Heart left ventricle (tissue), 13 donors: ENCODE measurements around the gene HOOK2.

Experiments used
- POLR2A ChIP-seq, 2 donors: fragments of 450-650 bp; IDR thresholded peaks; one replicate each; pipeline ENCODE4 v1.6.1; 2017; ENCODE audit warnings: antibody characterized with exemption in 2 of 2, mild to moderate bottlenecking in 2 of 2, moderate library complexity in 2 of 2
- TF ChIP-seq, protein P1 (sequence below), 12 donors: fragments of 200-600 bp; sonication (generic) in 4 of 12; IDR thresholded peaks; one replicate each; pipeline versions ENCODE4 v1.5.0 to v1.8.0; 2018 to 2022; ENCODE audit warnings: antibody characterized with exemption in 12 of 12, mild to moderate bottlenecking in 5 of 12
- donor health status: ischemic (EF 13 %, LVEDD 7.1; RV severe dilation, severe dysfunction).
- donor health status: DM: no; HTN: yes; CAD: no.
- donor health status: DM: no; HTN: no; CAD: no.
- donor health status: ischemic (EF 25% LVEDD 6.9; RV normal size, moderate dysfunction).
- donor health status: ischemic (EF 25% LVEDD 5.7; RV mildly dilated, moderate dysfunction).
- donor health status: ischemic (EF 35%, LVEDD 5.7; RV mildly dilated, moderate dysfunction).
- donor health status: nonischemic (EF 11% LVEDD 7.7; RV severe dilation, severe dysfunction).
- donor health status: DM: yes; HTN: yes; CAD: no.
- donor health status: PGD.
- donor health status: ischemic (EF 29% LVEDD 5.4; RV normal size, mild dysfunction).
- donor health status: nonischemic (EF 23%, LVEDD 6.1; RV moderate dilation, normal function).

DNA sequence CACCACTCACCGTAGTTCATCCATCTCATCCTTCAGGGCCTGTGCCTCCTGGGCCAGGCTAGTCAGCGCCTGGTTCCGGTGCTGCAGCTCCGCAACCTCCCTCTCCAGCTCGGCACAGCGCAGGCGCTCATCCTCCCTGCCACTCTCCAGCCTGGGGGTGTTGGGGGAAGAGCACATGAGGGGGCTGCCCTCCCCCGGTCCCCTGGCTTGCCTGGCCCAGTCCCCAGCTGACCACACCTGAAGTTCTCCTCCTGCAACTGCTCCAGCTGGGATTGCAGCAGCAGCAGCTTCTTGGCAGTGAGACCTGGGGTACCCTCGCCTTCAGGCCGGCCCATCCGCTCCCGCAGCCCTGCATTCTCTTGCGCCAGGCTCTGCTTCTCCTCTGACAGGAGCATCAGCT is 4.4 kb downstream of the HOOK2 start:
- TF ChIP-seq, protein P1, sequence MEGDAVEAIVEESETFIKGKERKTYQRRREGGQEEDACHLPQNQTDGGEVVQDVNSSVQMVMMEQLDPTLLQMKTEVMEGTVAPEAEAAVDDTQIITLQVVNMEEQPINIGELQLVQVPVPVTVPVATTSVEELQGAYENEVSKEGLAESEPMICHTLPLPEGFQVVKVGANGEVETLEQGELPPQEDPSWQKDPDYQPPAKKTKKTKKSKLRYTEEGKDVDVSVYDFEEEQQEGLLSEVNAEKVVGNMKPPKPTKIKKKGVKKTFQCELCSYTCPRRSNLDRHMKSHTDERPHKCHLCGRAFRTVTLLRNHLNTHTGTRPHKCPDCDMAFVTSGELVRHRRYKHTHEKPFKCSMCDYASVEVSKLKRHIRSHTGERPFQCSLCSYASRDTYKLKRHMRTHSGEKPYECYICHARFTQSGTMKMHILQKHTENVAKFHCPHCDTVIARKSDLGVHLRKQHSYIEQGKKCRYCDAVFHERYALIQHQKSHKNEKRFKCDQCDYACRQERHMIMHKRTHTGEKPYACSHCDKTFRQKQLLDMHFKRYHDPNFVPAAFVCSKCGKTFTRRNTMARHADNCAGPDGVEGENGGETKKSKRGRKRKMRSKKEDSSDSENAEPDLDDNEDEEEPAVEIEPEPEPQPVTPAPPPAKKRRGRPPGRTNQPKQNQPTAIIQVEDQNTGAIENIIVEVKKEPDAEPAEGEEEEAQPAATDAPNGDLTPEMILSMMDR (IDR thresholded peaks at IDR 0.05) = no peak
- no peak for TF ChIP-seq POLR2A (IDR thresholded peaks at IDR 0.05)
